ENCODE measurements around the gene ABCC3. TPM values are rescaled to one million over a fixed set of nuclear protein-coding genes. Genes with fewer than 3 reads are reported as not detected.

ABCC3 gene
- total RNA-seq, 1 donor from 2014 or later: 6.3 TPM

- no peak for TF ChIP-seq CTCF (conservative IDR thresholded peaks at IDR 0.05; ENCODE audit: low read depth, low read length)
- H3K4me3 ChIP-seq (ENCODE audit: low read depth, low read length): no peak overlapping the region
- no peak for DNase-seq (ENCODE audit: low read depth)
These were observed 36.2 kb upstream of the ABCC3 start for GRCh38 chr17:50598487-50598886.

GRCh38 chr17:50599606-50600005 lies 35.1 kb upstream of the ABCC3 start:
- H3K4me3 ChIP-seq (ENCODE audit: low read depth, low read length): no peak overlapping the region
- TF ChIP-seq CTCF (conservative IDR thresholded peaks at IDR 0.05; ENCODE audit: low read depth, low read length): no peak
- DNase-seq (ENCODE audit: low read depth): no peak

GRCh38 chr17:50601823-50602375 lies 32.8 kb upstream of the ABCC3 start:
- no peak for DNase-seq (ENCODE audit: low read depth)
- no peak overlapping the region for H3K4me3 ChIP-seq (ENCODE audit: low read depth, low read length)
- TF ChIP-seq CTCF (conservative IDR thresholded peaks at IDR 0.05; ENCODE audit: low read depth, low read length): no peak

GRCh38 chr17:50602836-50603235 lies 31.8 kb upstream of the ABCC3 start:
- no peak for TF ChIP-seq CTCF (conservative IDR thresholded peaks at IDR 0.05; ENCODE audit: low read depth, low read length)
- no peak overlapping the region for H3K4me3 ChIP-seq (ENCODE audit: low read depth, low read length)
- DNase-seq (ENCODE audit: low read depth): no peak

GRCh38 chr17:50603340-50603739 lies 31.3 kb upstream of the ABCC3 start:
- TF ChIP-seq CTCF (conservative IDR thresholded peaks at IDR 0.05; ENCODE audit: low read depth, low read length): no peak
- DNase-seq (ENCODE audit: low read depth): no peak
- H3K4me3 ChIP-seq (ENCODE audit: low read depth, low read length): no peak overlapping the region

GRCh38 chr17:50604513-50604912 lies 30.2 kb upstream of the ABCC3 start:
- H3K4me3 ChIP-seq (ENCODE audit: low read depth, low read length): no peak overlapping the region
- TF ChIP-seq CTCF (conservative IDR thresholded peaks at IDR 0.05; ENCODE audit: low read depth, low read length): no peak
- no peak for DNase-seq (ENCODE audit: low read depth)

GRCh38 chr17:50605429-50605828 lies 29.3 kb upstream of the ABCC3 start:
- no peak overlapping the region for H3K4me3 ChIP-seq (ENCODE audit: low read depth, low read length)
- DNase-seq (ENCODE audit: low read depth): no peak
- TF ChIP-seq CTCF (conservative IDR thresholded peaks at IDR 0.05; ENCODE audit: low read depth, low read length): no peak

Data from epithelial cell of proximal tubule (primary cell).